ENCODE data around the gene MGLL. TPM values are rescaled to one million over a fixed set of nuclear protein-coding genes. Genes with fewer than 3 reads are reported as not detected.

Gene MGLL
- total RNA-seq, 1 experiment from 2014 or later: 31.2 TPM

- no peak for DNase-seq (ENCODE audit: low spot score)
These were observed 13.9 kb upstream of the MGLL start for GRCh38 chr3:127835993-127836882.

- DNase-seq (ENCODE audit: low spot score): no peak
These were observed 12.5 kb upstream of the MGLL start for GRCh38 chr3:127834771-127835170.

- DNase-seq (ENCODE audit: low spot score): no peak
These were observed 11.1 kb upstream of the MGLL start for GRCh38 chr3:127833281-127834032.

GRCh38 chr3:127831723-127832172 lies 9.4 kb upstream of the MGLL start:
- DNase-seq (ENCODE audit: low spot score): peak; percentile 19

GRCh38 chr3:127829537-127829936 lies 7.2 kb upstream of the MGLL start:
- DNase-seq (ENCODE audit: low spot score): no peak

GRCh38 chr3:127827808-127828207 lies 5.5 kb upstream of the MGLL start:
- DNase-seq (ENCODE audit: low spot score): no peak

- DNase-seq (ENCODE audit: low spot score): no peak
These were observed 3.4 kb upstream of the MGLL start for GRCh38 chr3:127825756-127826155.

- DNase-seq (ENCODE audit: low spot score): no peak
These were observed 2.0 kb upstream of the MGLL start for GRCh38 chr3:127824151-127824825.

- DNase-seq (ENCODE audit: low spot score): no peak
These were observed 1.1 kb upstream of the MGLL start for GRCh38 chr3:127823426-127823857.

- DNase-seq (ENCODE audit: low spot score): no peak
These were observed 539 bp upstream of the MGLL start for GRCh38 chr3:127822682-127823425.

GRCh38 chr3:127821394-127821793 lies 921 bp downstream of the MGLL start:
- peak; percentile 19 for DNase-seq (ENCODE audit: low spot score)

GRCh38 chr3:127820826-127821313 lies 1.4 kb downstream of the MGLL start:
- DNase-seq (ENCODE audit: low spot score): peak; percentile 41

- DNase-seq (ENCODE audit: low spot score): no peak
These were observed 2.0 kb downstream of the MGLL start for GRCh38 chr3:127820221-127820825.

- DNase-seq (ENCODE audit: low spot score): no peak
These were observed 2.7 kb downstream of the MGLL start for GRCh38 chr3:127819656-127820055.

GRCh38 chr3:127819086-127819485 lies 3.2 kb downstream of the MGLL start:
- no peak for DNase-seq (ENCODE audit: low spot score)

GRCh38 chr3:127817406-127817841 lies 4.9 kb downstream of the MGLL start:
- peak; percentile 95 for DNase-seq (ENCODE audit: low spot score)

- no peak for DNase-seq (ENCODE audit: low spot score)
These were observed 5.4 kb downstream of the MGLL start for GRCh38 chr3:127816783-127817405.

- DNase-seq (ENCODE audit: low spot score): no peak
These were observed 6.4 kb downstream of the MGLL start for GRCh38 chr3:127815641-127816605.

- no peak for DNase-seq (ENCODE audit: low spot score)
These were observed 7.3 kb downstream of the MGLL start for GRCh38 chr3:127815001-127815400.
